Measurements from ENCODE around the gene MPZL1.
A peak's percentile ranks its signal among the peaks of the same experiment; 100 is the strongest.

MPZL1 gene

DNA sequence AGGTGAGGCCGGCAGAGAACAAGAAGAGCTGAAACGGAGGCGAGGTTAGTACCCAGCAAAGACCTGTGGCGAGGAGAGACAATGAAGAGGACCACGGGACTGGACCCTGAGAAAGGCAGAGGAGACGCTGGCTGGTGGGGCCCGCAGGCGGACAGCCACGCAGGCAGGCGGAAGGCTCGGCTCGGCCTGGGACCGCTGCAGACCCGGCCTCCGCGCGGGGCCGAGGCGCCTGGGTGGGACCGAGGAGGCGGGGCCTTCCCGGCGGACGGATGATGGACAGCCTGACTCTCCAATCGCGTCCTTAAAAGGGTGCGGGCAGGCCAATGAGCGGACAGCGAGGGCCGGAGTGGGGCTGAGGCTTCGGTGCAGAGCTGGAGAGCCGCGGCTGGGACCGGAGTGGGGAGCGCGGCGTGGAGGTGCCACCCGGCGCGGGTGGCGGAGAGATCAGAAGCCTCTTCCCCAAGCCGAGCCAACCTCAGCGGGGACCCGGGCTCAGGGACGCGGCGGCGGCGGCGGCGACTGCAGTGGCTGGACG is at the start of gene MPZL1:
MPZL1 (plus strand) TSS at position 366 of the 535 bp plus-strand sequence. CDS start 170 bp downstream, outside the sequence.
- peak; percentile 94 for DNase-seq

DNA sequence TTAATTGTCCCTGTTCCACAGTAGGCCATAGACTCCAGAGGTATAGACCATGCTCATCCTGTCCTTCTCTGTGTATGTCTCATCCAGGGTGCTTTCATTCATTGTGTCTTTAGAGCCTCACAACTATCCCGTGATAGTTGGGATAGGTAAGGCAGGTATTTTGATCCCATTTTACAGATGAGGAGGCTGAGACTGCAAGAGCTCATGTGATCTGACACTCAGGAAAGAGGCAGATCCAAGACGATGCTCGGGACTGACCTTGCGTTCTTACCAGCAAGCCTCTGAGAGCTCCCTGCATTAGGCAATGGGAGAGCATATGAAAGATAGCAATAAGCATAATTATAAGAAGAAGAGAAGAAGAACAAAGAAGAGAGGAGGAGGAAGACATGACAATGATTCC is 49.0 kb upstream of the MPZL1 start:
- no peak for DNase-seq

DNA sequence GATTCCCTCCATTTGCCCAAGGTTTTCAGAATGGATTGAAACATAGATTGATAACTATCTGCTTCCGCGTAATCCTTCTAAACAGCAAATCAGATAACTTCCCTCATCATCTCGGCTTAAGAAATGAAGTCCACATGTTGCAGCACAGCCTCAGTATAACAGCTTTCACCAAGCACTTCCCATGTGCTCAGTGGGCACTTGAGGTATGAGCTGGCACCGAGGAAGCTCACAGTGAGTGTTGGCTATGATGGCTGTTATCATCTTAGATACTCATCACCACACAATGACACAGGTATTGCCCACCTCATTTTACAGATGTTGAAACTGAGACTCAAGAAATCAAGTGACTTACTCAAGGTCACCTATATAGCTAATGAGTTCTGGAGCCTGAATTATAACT is 48.5 kb upstream of the MPZL1 start:
- no peak for DNase-seq

DNA sequence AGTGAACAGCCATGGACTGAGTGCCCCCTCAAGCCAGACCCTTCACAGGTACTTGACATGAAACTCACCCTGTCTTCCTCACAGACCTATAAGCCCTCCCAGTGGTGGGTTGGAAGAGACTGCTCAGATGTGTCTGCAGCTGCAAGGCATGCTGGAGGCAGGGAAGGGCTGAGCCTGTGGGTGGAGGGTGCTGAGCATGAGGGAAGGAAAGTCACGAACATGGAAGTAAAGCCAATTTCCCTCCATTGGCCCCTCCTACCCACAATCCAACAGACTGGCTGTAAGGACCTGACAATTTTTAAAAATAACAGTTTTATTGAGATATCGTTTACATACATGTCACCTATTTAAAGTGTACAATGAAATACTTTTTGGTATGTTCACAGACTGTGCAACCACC is 47.6 kb upstream of the MPZL1 start:
- no peak for DNase-seq

DNA sequence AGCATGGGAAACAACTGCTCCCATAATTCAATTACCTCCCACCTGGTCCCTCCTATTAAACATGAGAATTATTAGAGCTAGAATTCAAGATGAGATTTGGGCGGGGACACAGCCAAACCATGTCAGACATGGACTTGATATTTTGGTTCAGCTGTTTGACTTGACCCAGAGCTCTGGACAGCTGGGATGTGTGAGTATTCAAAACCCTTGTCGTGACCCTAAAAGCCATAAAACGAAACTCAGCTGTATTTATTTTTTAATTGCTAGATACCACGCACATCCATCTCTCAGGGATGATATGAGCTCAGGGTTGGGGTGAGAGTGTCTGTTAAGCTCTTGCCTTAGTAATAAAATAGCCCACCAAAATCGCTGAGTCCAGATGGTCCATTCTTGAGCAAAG is 46.3 kb upstream of the MPZL1 start:
- no peak for DNase-seq

DNA sequence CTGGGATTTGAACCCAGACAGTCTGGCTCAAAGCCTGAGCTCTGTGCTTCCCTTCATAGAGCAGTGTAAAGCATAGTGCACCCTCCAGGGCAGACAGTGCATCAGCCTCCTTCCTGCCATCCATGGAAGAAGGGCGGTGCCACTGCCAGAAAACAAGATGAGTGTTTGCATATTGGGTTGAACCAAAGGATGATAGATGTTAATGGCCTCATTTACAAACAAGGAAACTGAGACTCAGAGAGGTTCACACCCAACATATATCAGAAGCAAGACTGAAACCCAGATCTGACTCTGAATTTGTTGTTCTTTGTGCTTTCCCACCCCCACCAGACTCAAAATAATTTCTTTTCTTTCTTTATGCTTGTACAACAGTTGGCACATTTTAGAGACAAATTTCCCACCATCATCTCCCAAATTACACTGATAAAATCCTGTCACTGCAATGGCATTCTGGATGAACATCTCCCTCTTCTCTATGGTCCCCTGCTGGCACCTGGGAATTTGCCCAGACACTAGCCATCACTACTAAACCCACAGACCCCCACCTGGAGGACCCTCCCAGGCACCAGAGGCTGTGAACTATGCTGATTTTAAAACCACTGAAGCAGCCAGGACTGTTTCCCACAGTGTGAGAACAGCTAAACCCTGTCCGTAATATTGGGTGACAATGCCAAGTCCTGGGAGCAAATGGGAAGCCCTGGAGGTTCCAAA is 45.4 kb upstream of the MPZL1 start:
- no peak for DNase-seq

DNA sequence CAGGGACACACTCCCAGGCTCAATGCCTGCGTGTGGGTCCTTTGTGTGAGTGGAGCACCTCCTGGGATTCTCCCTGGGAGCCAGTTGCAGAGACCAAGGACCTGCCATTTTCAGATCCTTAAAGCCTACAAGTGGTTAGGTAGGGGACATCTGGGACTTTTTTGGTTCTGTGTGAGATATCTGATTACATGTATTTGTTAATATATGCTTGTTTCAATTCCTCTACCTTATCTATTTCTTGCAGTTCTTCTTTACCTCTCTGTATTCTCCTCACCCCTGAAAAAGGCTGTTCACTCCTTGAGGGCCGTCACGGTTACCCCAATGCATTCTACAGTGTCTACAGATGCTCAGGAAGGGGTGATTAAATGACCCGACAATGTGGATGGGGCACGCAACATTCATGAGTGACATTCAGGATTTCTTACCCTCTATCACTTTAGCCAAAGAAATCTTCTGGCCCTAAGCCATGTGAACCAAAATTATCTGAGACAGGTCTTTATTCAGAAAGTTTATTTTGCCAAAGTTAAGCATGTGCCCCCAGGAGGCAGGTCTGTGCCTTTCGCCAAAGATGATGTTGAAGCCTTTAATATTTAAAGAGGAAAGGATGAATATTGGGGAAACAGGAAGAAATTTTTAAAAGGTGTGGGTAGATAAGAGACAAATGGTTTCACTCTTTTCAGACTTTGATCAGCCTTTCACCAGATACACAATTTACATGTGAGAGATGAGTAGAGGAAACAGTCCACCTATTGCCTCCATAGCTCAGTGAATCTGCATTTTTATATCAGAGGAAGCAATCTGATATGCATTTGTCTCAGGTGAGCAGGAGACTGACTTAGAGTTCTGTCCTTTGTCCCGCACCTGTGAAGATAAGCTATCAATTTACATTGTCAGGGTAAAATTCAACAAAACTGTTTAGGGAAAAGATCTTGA is 44.6 kb upstream of the MPZL1 start:
- no peak for DNase-seq

DNA sequence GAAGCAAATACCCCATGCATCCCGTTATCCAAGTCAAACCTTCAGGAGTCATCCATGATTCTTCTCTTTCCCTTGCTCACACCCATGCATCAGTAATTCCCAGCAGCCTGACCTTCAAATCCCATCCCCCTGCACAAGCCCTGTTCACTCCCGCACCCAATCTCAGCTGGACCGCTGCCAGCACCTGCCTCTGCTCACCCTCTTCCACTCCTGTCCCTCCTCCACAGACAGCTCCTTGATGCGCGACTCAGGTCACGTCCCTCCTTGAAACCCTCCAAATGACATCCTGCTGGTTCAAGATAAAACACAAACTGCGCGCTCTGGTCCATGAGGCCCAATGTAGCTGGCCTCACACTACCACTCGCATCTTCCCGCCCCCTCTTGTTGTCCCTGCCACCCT is 43.4 kb upstream of the MPZL1 start:
- DNase-seq = no peak

DNA sequence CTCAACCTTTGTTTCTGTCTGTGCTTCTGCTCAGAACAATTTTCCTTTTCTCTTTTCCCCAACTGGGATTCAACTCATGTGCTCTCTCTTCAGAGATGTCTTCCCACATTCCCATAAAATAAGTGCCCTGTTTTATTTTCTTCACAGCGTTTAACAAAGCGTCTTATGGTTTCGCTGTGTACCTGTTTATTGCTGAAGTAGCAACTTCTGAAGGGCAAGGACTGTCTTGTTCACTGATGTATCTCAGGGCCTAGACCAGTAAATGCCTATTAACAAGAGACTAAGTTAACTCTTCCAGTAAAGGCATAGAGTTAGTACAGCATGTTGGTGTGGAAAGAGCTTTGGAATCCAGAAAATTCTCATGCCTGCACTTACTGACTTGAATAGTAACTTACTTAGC is 42.9 kb upstream of the MPZL1 start:
- no peak for DNase-seq

DNA sequence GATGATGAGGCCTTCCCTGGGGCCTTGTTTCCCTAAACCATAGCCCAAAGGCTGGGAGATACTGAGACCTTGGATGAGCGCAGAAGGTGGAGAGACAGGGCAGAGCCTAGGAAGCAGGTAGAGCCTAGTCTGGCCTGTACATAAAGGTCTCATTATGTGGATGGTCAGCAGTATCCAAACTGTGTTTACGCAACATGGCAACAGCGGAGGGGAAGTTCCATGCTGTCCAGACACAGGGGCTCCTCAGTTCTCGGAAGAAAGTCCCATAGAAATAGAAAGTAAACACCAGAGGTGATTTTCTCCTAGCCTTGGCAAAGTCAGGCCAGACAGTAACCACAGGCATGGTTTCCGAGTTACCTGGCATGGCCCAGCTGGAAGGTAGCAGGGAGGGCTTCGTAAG is 42.1 kb upstream of the MPZL1 start:
- no peak for DNase-seq

DNA sequence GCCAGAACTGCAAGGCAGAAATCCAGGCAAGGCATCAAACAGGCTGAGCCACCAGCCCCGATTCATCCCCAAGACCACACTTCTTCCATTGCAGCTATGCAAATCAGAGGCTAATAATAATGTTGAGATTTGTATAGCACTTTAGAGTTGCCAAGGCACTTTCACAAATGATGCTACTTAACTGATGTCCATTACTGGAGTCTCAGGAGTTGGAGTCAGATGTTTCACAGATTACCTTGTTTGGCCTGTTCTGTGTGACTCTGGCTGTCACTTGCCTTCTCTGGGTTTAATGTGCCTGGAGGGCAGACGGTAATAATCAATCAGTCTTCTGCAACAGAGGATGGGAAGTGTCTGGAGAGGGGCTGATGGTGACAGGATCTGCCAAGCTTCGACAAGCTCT is 40.8 kb upstream of the MPZL1 start:
- no peak for DNase-seq

DNA sequence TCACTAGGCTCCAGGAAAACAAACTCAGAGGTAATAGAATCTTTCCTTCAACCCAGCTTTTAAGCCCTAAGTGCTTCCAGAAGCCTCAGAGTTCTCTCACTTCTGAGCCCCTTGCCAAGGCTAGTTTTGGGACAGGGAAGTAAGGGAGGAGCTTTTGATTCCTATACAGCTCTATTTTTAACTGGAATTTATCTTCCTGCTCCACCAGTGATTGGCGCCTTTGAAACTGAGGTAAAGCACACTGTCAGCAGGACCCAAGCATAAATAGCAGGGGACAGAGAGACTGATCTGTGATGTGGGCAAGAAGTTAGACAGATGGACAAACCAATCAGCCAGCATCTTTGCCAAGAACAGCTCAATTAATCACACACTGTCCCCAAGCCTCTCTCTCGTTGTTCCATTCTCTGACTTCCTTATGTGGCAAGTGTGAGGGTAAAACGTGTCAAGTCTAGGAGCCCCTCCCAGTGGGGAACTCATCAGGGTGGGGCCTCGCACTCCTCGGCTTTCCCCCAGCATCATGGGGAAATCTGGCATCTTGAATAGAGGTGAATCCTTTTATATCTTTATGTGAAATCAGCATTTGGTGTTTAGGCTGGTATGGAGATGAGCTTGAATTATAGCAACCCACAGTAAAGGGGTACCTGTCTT is 40.2 kb upstream of the MPZL1 start:
- no peak for DNase-seq

DNA sequence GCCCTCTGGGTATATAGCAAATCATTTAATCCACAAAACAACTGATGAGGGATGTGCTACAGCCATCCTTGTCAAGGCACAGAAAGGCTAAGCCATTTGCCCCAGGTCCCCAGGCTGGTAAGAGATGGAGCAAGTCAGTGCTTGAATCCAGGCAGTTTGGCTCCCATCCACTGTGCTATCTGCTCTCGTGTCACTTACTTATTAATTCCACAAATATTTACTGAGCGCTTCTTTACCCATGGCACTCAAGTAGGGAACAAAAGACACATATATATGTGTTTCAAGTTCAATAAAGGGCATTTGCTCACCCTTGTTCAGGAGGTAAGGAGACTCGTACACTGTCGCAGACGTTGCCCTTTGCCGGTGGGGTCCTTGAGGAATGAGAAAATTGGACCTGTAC is 38.6 kb upstream of the MPZL1 start:
- no peak for DNase-seq

DNA sequence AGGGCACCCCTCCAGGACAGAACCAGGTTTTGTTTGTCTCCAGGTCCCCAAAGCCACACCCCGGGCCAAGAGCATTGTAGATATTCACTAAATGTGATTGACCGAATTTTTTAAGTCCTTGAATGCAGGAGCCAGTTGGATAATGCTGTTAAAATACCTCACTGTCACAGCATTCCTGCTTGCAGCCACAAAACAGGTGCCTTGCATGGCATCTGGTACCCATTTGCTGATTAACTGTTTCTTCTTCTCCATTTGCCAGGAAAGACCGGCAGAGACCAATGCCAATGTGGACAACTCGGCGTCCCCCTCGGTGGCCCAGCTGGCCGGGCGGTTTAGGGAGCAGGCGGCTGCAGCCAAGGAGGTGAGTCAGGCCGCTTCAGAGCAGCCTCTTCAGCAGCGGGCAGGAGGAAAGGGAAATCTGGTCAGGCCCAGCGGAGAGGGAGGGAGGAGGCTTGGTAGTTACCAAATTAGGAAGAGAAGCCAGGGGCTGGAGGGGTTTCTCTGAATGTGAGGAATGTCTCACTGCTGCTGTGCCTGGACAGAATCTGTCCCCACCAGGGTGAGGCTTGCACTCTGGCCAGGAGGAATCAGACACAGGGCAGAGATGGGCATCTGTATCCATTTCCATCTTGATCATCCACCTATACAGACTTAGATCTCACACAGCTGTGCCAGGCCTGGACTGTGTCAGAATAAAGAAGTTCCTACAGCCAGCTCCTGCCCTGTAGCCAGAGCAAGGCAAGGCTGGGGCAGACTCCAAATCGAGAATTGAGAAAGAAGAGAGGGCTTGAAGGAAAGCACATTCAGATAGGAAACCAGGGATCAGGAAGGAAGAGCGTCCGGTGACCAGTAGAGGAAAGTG is 37.9 kb upstream of the MPZL1 start:
- DNase-seq = no peak

DNA sequence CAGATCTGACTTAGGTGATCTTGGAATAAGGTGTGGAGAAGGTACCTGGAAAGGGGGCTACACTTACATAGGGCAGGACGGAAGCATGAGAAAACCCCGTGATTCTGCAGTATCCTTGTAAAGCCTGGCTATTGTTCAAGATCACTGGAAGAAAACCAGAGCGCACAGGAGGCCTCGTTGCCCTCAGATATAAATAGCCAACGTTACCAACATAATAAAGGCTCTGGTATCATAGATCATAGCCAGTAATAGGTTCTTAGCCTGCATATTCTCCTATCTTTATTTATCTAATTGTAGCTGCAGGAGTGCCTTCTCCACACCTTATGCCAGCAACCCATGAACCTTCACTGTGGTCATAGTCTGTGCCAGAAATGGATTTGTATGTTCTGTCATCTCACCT is 35.9 kb upstream of the MPZL1 start:
- no peak for DNase-seq

DNA sequence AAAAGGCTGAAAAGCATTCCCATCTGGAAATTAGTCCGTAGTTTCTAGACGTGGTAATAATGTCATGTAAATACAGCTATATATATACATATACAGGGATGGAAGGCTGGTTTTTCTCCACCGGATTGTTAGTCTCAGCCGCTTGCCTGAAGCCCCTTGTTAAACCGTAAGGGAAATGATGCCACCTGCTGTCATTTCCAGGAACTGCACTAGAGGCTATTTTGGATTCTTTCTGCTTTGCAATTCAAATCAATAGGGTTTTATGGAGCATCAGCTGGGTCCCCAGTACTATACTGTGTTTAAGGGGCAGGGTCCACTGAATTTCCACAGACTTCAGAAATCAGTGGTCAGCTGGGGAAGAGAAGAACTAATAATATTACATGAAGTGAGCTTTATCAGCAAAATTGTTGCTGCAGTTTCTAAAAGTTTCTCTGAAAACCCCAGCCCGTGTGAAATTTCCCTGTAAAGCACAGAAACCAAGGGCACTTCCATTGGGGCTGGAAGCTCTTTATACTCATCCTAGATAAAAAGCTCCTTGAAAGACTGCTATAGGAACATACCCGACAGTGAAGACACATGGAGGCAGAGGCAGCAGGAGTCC is 33.8 kb upstream of the MPZL1 start:
- DNase-seq = peak; percentile 85

DNA sequence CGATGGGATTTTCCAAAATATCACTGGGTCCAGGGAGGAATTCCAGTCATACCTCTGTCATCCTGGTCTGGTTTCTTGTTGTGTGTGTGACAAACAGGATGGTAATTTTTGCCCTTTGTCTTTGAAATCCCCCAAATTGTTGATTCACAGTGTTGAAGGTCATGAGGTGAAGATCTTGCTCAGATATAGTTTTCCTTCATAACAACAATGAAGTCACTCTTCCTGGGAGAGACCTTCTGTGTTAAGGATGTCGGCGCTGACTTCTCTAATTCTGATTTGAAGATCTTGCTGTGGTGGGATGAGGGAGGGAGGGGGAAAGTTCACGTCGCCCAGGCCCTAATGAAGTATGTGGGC is 32.2 kb upstream of the MPZL1 start:
- no peak for DNase-seq

DNA sequence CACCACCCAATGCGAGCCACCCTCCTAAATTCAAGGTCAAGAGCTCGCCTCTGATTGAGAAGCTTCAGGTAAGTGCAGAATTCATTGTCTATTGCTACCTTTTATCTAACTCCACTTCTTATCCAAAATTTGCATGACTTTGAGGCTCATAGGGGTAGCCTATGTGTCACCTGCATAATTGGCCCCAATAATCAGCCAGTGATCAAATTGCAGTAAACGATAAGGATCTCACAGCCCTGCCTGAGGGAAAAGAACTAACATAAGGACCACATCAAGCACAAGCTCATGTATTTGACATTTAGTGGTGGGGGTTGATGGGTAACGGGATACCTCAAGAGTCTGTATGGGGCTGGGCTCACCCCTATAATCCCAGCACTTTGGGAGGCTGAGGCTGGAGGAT is 31.7 kb upstream of the MPZL1 start:
- no peak for DNase-seq

DNA sequence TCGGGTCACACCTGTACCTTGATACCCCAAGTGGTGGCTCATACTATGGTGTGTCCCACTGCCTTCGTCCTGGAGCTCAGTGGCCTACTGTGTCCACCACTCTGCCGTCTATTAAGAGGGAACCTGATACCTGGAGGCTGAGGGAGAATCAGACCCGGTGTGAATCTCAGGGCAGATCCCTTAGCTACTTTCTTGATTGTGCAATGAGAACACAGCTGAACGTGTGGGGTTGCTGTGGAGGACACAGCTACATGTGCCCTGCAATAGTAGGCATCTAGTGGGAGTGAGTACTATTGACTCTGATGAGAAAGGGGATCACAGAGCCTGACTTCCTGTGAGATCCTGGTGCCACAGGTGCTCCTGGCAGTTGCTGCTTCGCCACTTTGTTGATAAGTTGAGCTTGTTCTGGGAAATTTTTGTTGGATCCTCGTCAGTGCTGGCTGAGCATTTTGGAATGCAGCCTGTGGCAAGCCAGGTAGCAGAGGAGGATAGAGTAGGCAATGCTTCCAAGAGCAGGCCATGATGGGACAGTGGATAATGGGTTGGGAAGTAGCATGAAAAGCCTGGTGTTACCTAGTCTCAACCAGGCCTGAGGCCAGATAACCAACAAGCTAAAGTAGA is 28.2 kb upstream of the MPZL1 start:
- no peak for DNase-seq

DNA sequence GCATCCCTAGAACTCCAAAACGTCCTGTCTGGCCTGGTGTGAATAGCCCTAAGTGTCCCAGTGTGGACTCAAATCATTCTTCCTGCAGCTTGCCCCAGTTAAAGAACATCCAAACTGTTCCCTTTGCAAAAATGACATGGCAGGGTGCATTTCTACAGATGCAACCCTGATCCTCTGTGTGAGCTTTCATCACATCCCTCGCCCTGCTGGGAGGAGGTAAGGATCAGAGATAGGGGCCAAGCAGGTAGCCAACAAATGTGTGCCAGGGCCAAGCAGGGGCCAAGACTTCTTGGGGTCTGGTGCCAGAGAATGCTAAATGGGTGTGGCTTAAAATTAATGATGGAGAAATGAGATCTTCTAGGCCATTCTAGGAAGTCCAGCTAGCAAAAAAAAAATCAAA is 27.1 kb upstream of the MPZL1 start:
- DNase-seq = no peak

DNA sequence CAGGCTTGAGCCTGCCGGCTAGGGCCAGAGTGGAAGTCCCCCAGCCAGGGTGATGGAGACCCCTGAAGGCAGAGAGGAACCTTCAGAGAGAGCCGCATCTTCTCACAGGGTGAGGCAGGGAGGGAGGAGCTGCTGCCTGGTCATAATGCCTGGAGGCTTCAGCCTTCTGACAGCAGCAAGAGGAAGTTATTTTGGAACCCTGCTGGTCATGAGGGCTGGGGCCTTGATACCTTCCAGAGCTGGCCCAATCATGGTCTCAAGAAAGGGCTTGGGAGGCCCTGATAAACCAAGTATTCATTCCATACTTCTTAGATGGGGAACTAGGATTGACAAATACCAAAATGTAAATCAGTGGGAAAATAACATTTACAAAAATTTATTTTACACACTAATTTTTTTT is 26.6 kb upstream of the MPZL1 start:
- DNase-seq = no peak

Measured in CD4-positive, alpha-beta T cell treated with Interleukin-10 for 1 hour (primary cell).